ENCODE results near the gene ZPR1. TPM values are rescaled to one million over a fixed set of nuclear protein-coding genes. Genes with fewer than 3 reads are reported as not detected.

ZPR1 gene
- total RNA-seq, 4 donors from 2014 or later = 18.1 to 45.9 (median 39.2) TPM

DNA sequence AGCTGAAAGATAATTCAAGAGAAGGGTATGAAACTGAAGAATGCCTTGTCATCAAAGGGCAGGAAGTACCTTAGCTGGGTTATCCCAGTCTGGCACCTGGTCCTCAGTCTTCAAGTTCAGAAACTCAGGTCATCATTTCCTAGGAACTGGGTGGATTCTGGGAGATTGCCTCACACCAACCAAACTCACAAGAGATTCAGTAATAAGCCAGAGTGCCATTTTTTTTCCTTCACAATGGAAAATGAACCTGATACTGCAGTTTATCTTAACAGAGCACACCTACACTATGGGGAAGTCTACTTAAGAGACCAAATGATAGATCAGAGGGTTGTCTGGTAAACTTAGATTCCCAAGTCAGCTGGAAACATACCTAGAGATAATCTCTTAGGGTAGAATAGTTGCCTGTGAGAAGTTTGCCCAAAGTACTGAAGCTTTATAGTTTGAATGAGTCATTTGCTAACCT lies 11.3 kb downstream of the ZPR1 start:
- ATAC-seq = no peak
- H3K4me1 ChIP-seq = peaks cover 0 to 14% (median 5%) of the 10 kb centered on the region in 3 donors
- TF ChIP-seq POLR2A (IDR thresholded peaks at IDR 0.05) = no peak
- TF ChIP-seq EP300 (IDR thresholded peaks at IDR 0.05) = no peak
- no peak for TF ChIP-seq POLR2AphosphoS5 (IDR thresholded peaks at IDR 0.05)
- TF ChIP-seq CTCF (IDR thresholded peaks at IDR 0.05) = no peak
- H3K27me3 ChIP-seq = no peaks in the 10 kb centered on the region
- no peak overlapping the region for H3K4me3 ChIP-seq
- peaks cover 0 to 57% of the 10 kb centered on the region in 2 donors for H3K36me3 ChIP-seq
- no peaks in the 10 kb centered on the region for H3K9me3 ChIP-seq
- no peak overlapping the region for H3K27ac ChIP-seq

GRCh38 chr11:116775975-116776374 lies 11.8 kb downstream of the ZPR1 start:
- no peak for ATAC-seq
- H3K9me3 ChIP-seq = no peaks in the 10 kb centered on the region
- H3K27ac ChIP-seq = no peak overlapping the region
- H3K27me3 ChIP-seq = no peaks in the 10 kb centered on the region
- peaks cover 0 to 20% (median 9%) of the 10 kb centered on the region in 3 donors for H3K4me1 ChIP-seq
- 17 to 97% methylated on average over 1 to 5 of the region's 5 CpGs for WGBS, 2 donors (ENCODE audit: low coverage in 1 of 2)
- H3K4me3 ChIP-seq = no peak overlapping the region
- peaks cover 0 to 51% of the 10 kb centered on the region in 2 donors for H3K36me3 ChIP-seq
- TF ChIP-seq CTCF (IDR thresholded peaks at IDR 0.05) = no peak
- TF ChIP-seq POLR2AphosphoS5 (IDR thresholded peaks at IDR 0.05) = no peak
- no peak for TF ChIP-seq POLR2A (IDR thresholded peaks at IDR 0.05)
- TF ChIP-seq EP300 (IDR thresholded peaks at IDR 0.05) = no peak

- TF ChIP-seq POLR2AphosphoS5 (IDR thresholded peaks at IDR 0.05) (no peak), POLR2A (IDR thresholded peaks at IDR 0.05) (no peak), EP300 (IDR thresholded peaks at IDR 0.05) (no peak), CTCF (IDR thresholded peaks at IDR 0.05) (no peak)
- no peak for ATAC-seq
- H3K36me3 ChIP-seq = peaks cover 0 to 42% of the 10 kb centered on the region in 2 donors
- no peak overlapping the region for H3K27ac ChIP-seq
- H3K4me3 ChIP-seq = no peak overlapping the region
- no peaks in the 10 kb centered on the region for H3K27me3 ChIP-seq
- peaks cover 0 to 31% (median 13%) of the 10 kb centered on the region in 3 donors for H3K4me1 ChIP-seq
- 74 to 100% methylated on average over 1 to 5 of the region's 5 CpGs for WGBS, 2 donors (ENCODE audit: low coverage in 1 of 2)
- H3K9me3 ChIP-seq = no peaks in the 10 kb centered on the region
Measured at GRCh38 chr11:116774661-116775060, 13.2 kb downstream of the ZPR1 start.

GRCh38 chr11:116773203-116774097 lies 14.4 kb downstream of the ZPR1 start:
- no peak for TF ChIP-seq POLR2A (IDR thresholded peaks at IDR 0.05)
- TF ChIP-seq POLR2AphosphoS5 (IDR thresholded peaks at IDR 0.05) = no peak
- TF ChIP-seq CTCF (IDR thresholded peaks at IDR 0.05) = no peak
- TF ChIP-seq EP300 (IDR thresholded peaks at IDR 0.05) = no peak
- Histone ChIP-seq H3K4me1 (peaks cover 0 to 31% (median 13%) of the 10 kb centered on the region in 3 donors), H3K4me3 (peak overlapping the region; percentile 73 to 94), H3K9me3 (no peaks in the 10 kb centered on the region), H3K27me3 (no peaks in the 10 kb centered on the region), H3K27ac (peak overlapping the region; percentile 68 to 98 (median 88)), H3K36me3 (peaks cover 0 to 42% of the 10 kb centered on the region in 2 donors)
- WGBS, 2 donors (ENCODE audit: low coverage in 1 of 2) = 10 to 12% methylated on average over 12 to 13 of the region's 25 CpGs
- ATAC-seq = peak; percentile 65
